ENCODE results near the gene UAP1L1. TPM values are rescaled to one million over a fixed set of nuclear protein-coding genes. Genes with fewer than 3 reads are reported as not detected.

UAP1L1 gene
- polyA plus RNA-seq, 1 donor from 2014 or later: 0.21 TPM

- H3K36me3 ChIP-seq (ENCODE audit: insufficient read depth, low read length): no peaks in the 10 kb centered on the region
- H3K9me3 ChIP-seq (ENCODE audit: low read length): no peaks in the 10 kb centered on the region
- no peak overlapping the region for H2AFZ ChIP-seq (ENCODE audit: low read depth, low read length)
- no peak overlapping the region for H3K9ac ChIP-seq (ENCODE audit: low read length)
- H3K79me2 ChIP-seq (replicated peaks; ENCODE audit: insufficient read depth, low read length): peaks cover 5% of the 10 kb centered on the region
- H3K9me2 ChIP-seq (ENCODE audit: insufficient read depth, low read length): no peaks in the 10 kb centered on the region
- H3K4me3 ChIP-seq (ENCODE audit: low read length): no peak overlapping the region
- no peaks in the 10 kb centered on the region for H3F3A ChIP-seq (ENCODE audit: insufficient read depth, low read length, poor library complexity, severe bottlenecking)
- no peak overlapping the region for H3K27ac ChIP-seq (ENCODE audit: low read length)
- TF ChIP-seq TAF1 (IDR thresholded peaks at IDR 0.05; ENCODE audit: low read depth): no peak
- TF ChIP-seq EP300 (conservative IDR thresholded peaks at IDR 0.05; ENCODE audit: poor library complexity, severe bottlenecking): no peak
- no peak for TF ChIP-seq REST (IDR thresholded peaks at IDR 0.05; ENCODE audit: borderline replicate concordance)
- no peak for TF ChIP-seq SMC3 (conservative IDR thresholded peaks at IDR 0.05; ENCODE audit: poor library complexity)
- no peak for TF ChIP-seq EZH2 (IDR thresholded peaks at IDR 0.05; ENCODE audit: borderline replicate concordance, insufficient read depth, low read length, poor library complexity, severe bottlenecking)
- no peak for TF ChIP-seq CTCF (IDR thresholded peaks at IDR 0.05; ENCODE audit: poor library complexity, severe bottlenecking)
- no peak for TF ChIP-seq RAD21 (conservative IDR thresholded peaks at IDR 0.05)
- no peak for TF ChIP-seq POLR2AphosphoS5 (IDR thresholded peaks at IDR 0.05)
- H3K4me2 ChIP-seq (ENCODE audit: low read length): no peak overlapping the region
- H3K27me3 ChIP-seq (ENCODE audit: insufficient read depth, low read depth, low read length): no peaks in the 10 kb centered on the region
- no peaks in the 10 kb centered on the region for H4K20me1 ChIP-seq (ENCODE audit: insufficient read depth)
Measured at GRCh38 chr9:137030538-137031527, 46.5 kb upstream of the UAP1L1 start.

DNA sequence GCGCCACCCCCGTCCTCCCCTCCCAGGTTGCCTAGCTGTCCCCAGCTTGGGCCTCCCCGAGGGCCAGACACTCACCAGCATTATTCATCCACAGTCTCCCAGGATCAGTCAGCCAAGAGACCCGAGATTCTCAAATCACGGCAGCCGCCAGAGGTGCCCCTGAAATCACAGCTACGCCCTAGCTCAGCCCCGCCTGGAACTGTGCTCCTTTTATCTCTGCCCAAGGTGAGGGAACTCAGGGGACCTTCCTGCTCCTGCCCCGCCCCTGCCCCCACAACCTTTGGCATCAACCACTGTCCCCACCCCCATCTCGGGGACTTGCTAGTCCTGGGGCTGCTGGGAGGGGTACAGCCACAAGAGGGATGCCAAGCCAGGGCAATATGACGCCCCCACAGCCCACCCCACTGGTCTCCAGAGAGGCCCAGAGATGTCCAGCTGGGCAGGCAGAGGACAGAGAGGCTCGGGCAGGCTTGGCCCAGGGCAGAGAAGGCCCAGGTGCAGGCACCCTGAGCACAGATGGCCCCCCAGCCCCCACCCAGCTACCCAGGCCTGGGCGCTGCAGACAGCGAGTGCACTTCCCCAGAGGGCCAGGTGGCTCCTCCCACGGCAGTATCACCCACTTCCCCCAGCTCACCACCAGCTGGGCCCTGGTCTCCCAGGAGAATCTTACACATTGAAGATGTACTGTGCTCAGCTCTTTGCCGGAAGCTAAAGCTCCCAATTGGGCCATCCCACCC, 45.2 kb upstream of the UAP1L1 start, which contains the start of gene FUT7:
Gene FUT7, minus strand, starts transcription at position 185 of the 737 bp plus-strand sequence. Its CDS starts 97 bp downstream, at position 88.
- Histone ChIP-seq H2AFZ (ENCODE audit: low read depth, low read length) (no peak within 1 kb of the TSS), H4K20me1 (ENCODE audit: insufficient read depth) (no peaks in the 10 kb centered on the region), H3K27ac (ENCODE audit: low read length) (no peak within 1 kb of the TSS), H3K36me3 (ENCODE audit: insufficient read depth, low read length) (no peaks in the 10 kb centered on the region), H3K9me3 (ENCODE audit: low read length) (no peaks in the 10 kb centered on the region), H3K79me2 (replicated peaks; ENCODE audit: insufficient read depth, low read length) (peaks cover 4% of the 10 kb centered on the region), H3K4me2 (ENCODE audit: low read length) (no peak within 1 kb of the TSS), H3F3A (ENCODE audit: insufficient read depth, low read length, poor library complexity, severe bottlenecking) (no peaks in the 10 kb centered on the region), H3K9me2 (ENCODE audit: insufficient read depth, low read length) (no peaks in the 10 kb centered on the region), H3K27me3 (ENCODE audit: insufficient read depth, low read depth, low read length) (no peaks in the 10 kb centered on the region), H3K4me3 (ENCODE audit: low read length) (no peak within 1 kb of the TSS), H3K9ac (ENCODE audit: low read length) (no peak within 1 kb of the TSS)
- TF ChIP-seq SMC3 (conservative IDR thresholded peaks at IDR 0.05; ENCODE audit: poor library complexity) (no peak), POLR2AphosphoS5 (IDR thresholded peaks at IDR 0.05) (no peak), EP300 (conservative IDR thresholded peaks at IDR 0.05; ENCODE audit: poor library complexity, severe bottlenecking) (no peak), EZH2 (IDR thresholded peaks at IDR 0.05; ENCODE audit: borderline replicate concordance, insufficient read depth, low read length, poor library complexity, severe bottlenecking) (no peak), MXI1 (conservative IDR thresholded peaks at IDR 0.05; ENCODE audit: poor library complexity, severe bottlenecking) (no peak), TAF1 (IDR thresholded peaks at IDR 0.05; ENCODE audit: low read depth) (no peak), RAD21 (conservative IDR thresholded peaks at IDR 0.05) (no peak), CTCF (IDR thresholded peaks at IDR 0.05; ENCODE audit: poor library complexity, severe bottlenecking) (no peak), REST (IDR thresholded peaks at IDR 0.05; ENCODE audit: borderline replicate concordance) (no peak)

All from neural cell (in vitro differentiated cells).